Erythroblast (primary cell): ENCODE measurements around the gene U2AF2.

ENCODE experiments used
- GATA1 ChIP-seq: IDR thresholded peaks from 2 replicates; pipeline ENCODE4 v1.6.1; 2011; ENCODE audit warnings: low read depth, mild to moderate bottlenecking, control low read depth, low read length, moderate library complexity
- POLR2A ChIP-seq: IDR thresholded peaks from 2 replicates; pipeline ENCODE4 v1.6.1; 2011; ENCODE audit warnings: mild to moderate bottlenecking, low read length

DNA sequence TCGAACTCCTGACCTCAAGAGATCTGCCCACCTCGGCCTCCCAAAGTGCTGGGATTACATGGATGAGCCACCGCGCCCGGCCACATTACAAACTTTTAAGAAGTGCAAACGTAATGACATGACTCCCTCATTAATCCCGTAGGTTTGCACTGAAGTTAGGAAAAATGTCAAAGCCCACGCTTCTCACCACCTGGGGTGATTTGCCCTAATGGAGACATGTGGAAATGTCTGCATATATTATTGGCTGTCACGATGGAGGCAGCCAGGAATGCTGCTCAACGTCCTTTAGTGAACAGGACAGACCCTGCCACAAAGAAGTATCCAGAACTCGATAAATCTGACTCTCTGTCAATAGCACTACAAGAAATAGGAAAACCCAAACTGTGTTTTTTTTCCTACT, 62.4 kb downstream of the U2AF2 start:
- TF ChIP-seq POLR2A (no peak), GATA1 (no peak)
